ENCODE results near the gene EXOC2. TPM values are rescaled to one million over a fixed set of nuclear protein-coding genes. Genes with fewer than 3 reads are reported as not detected.
"Not testable (repeated sequence)": the region's sequence is repeated elsewhere in the genome, so short reads cannot be mapped to it uniquely, and the experiment has no call there.

EXOC2 gene
- total RNA-seq, 2 donors from 2014 or later: 28.1 to 35.0 TPM

DNA sequence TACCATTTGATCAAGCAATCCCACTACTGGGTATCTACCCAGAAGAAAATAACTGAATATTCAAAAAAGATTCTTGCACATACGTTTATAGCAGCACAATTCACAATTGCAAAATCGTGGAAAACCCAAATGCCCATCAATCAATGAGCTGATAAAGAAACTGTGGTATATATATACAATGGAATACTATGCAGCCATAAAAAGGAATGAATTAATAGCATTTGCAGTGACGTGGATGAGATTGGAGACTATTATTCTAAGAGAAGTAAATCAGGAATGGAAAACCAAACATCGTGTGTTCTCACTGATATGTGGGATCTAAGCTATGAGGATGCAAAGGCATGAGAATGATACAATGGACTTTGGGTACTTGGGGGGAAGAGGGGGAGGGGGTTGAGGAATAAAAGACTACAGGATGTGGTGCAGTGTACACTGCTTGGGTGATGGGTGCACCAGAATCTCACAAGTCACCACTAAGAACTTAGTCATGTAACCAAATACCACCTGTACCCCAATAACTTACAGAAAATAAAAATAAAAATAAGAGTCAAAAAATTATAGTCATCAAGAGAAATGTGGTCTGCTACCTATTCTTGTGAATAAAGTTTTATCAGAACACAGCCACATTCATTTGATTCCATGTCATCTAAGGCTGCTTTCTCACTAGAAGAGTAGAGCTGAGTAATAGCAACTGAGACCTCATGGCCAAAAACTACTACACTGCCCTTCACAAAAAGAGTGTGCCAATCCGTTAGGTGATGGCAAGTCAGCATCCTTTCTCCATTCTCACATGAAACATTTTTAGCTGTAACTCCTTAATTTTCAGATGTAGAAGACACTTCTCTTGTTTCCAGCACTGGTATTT is 27.3 kb downstream of the EXOC2 start:
- Mint-ChIP-seq H3K27me3 (ENCODE audit: insufficient read depth) (no peaks in the 10 kb centered on the region), H3K9me3 (peaks cover 21% of the 10 kb centered on the region), H3K4me1 (peaks cover 22% of the 10 kb centered on the region), H3K4me3 (no peak overlapping the region), H3K27ac (no peak overlapping the region), H3K36me3 (ENCODE audit: low read depth) (peaks cover 15% of the 10 kb centered on the region)
- no peaks in the 10 kb centered on the region for H3K27me3 ChIP-seq (ENCODE audit: control insufficient read depth, insufficient read depth, low read length, poor library complexity, severe bottlenecking)
- peaks cover 12% of the 10 kb centered on the region for H3K9me3 ChIP-seq (ENCODE audit: control insufficient read depth, low read length)
- 91 to 93% methylated on average over 3 to 5 of the region's 5 CpGs for WGBS, 2 experiments (ENCODE audit: insufficient coverage in 1 of 2, insufficient read length in 1 of 2)
- H3K27ac ChIP-seq (ENCODE audit: low read depth, low read length): no peak overlapping the region
- H3K4me1 ChIP-seq (ENCODE audit: control insufficient read depth, insufficient read depth, low read length): no peaks in the 10 kb centered on the region
- H3K4me3 ChIP-seq (ENCODE audit: low read length): no peak overlapping the region
- no peak overlapping the region for H3K9ac ChIP-seq (ENCODE audit: extremely low read depth, low read length, poor library complexity, severe bottlenecking)
- H3K36me3 ChIP-seq (ENCODE audit: control insufficient read depth, insufficient read depth, low read length): peaks cover 16% of the 10 kb centered on the region
- TF ChIP-seq, protein P1, sequence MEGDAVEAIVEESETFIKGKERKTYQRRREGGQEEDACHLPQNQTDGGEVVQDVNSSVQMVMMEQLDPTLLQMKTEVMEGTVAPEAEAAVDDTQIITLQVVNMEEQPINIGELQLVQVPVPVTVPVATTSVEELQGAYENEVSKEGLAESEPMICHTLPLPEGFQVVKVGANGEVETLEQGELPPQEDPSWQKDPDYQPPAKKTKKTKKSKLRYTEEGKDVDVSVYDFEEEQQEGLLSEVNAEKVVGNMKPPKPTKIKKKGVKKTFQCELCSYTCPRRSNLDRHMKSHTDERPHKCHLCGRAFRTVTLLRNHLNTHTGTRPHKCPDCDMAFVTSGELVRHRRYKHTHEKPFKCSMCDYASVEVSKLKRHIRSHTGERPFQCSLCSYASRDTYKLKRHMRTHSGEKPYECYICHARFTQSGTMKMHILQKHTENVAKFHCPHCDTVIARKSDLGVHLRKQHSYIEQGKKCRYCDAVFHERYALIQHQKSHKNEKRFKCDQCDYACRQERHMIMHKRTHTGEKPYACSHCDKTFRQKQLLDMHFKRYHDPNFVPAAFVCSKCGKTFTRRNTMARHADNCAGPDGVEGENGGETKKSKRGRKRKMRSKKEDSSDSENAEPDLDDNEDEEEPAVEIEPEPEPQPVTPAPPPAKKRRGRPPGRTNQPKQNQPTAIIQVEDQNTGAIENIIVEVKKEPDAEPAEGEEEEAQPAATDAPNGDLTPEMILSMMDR (conservative IDR thresholded peaks at IDR 0.05): no peak
- DNase-seq: no peak

DNA sequence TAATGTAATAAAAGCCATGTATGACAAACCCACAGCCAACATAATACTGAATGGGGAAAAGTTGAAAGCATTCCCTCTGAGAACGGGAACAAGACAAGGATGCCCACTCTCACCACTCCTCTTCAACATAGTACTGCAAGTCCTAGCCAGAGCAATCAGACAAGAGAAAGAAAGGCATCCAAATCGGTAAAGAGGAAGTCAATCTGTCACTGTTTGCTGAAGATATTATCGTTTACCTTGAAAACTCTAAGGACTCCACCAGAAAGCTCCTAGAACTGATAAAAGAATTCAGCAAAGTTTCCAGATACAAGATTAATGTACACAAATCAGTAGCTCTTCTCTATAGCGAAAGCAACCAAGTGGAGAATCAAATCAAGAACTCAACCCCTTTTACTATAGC is 29.2 kb downstream of the EXOC2 start:
- not testable (repeated sequence) for H3K9ac ChIP-seq (ENCODE audit: extremely low read depth, low read length, poor library complexity, severe bottlenecking); H3K4me3 ChIP-seq (ENCODE audit: low read length); H3K27me3 Mint-ChIP-seq (ENCODE audit: insufficient read depth); DNase-seq; H3K36me3 ChIP-seq (ENCODE audit: control insufficient read depth, insufficient read depth, low read length); H3K4me3 Mint-ChIP-seq; H3K27ac ChIP-seq (ENCODE audit: low read depth, low read length); H3K4me1 ChIP-seq (ENCODE audit: control insufficient read depth, insufficient read depth, low read length); H3K27me3 ChIP-seq (ENCODE audit: control insufficient read depth, insufficient read depth, low read length, poor library complexity, severe bottlenecking); H3K27ac Mint-ChIP-seq
- peaks cover 39% of the 10 kb centered on the region for H3K4me1 Mint-ChIP-seq
- H3K9me3 ChIP-seq (ENCODE audit: control insufficient read depth, low read length): peaks cover 12% of the 10 kb centered on the region
- 65 to 86% methylated on average over 2 to 4 of the region's 4 CpGs for WGBS, 2 experiments (ENCODE audit: insufficient coverage in 1 of 2, insufficient read length in 1 of 2)
- H3K36me3 Mint-ChIP-seq (ENCODE audit: low read depth): peaks cover 13% of the 10 kb centered on the region
- peaks cover 21% of the 10 kb centered on the region for H3K9me3 Mint-ChIP-seq

DNA sequence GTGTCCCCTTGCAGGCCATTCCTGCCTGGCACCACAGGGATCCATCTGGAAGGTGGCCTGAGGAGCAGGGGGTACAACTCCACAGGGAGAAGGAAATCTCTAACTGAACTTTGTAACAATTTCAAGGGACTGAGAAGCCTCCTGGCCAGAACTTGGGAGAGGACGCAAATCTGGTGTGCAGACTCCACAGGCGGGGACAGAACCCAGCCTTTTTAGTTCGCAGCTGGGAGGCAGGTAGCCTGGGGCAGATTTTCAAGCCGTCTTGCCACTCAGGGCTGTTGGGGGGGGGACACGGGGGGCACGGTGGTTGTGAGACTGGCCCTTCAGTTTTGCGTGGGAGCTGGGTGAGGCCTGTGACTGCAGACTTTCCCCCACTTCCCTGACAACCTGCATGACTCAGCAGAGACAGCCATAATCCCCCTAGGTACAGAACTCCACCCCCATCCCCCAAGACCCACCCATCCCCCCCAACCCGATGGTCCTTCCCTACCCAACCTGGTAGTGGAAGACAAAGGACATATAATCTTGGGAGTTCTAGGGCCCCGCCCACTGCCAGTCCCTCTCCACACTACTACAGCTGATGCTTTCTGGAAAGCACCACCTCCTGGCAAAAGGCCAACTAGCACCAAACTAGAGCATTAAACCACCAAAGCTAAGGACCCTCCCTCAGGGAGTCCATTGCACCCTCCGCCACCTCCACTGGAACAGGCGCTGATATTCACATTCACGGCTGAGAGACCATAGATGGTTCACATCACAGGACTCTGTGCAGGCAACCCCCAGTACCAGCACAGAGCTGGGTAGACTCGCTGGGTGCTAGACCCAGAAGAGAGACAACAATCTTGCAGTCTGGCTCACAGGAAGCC is 33.0 kb downstream of the EXOC2 start:
- no peak overlapping the region for H3K9ac ChIP-seq (ENCODE audit: extremely low read depth, low read length, poor library complexity, severe bottlenecking)
- H3K9me3 Mint-ChIP-seq: peaks cover 9% of the 10 kb centered on the region
- no peak overlapping the region for H3K4me3 ChIP-seq (ENCODE audit: low read length)

More for the DNA sequence above, 33.0 kb downstream of the EXOC2 start:
- peaks cover 39% of the 10 kb centered on the region for H3K4me1 Mint-ChIP-seq
- H3K27ac Mint-ChIP-seq: peak overlapping the region; percentile 97
- peak; percentile 88 for DNase-seq
- Histone ChIP-seq H3K4me1 (ENCODE audit: control insufficient read depth, insufficient read depth, low read length) (peaks cover 10% of the 10 kb centered on the region), H3K27ac (ENCODE audit: low read depth, low read length) (peak overlapping the region; percentile 21), H3K27me3 (ENCODE audit: control insufficient read depth, insufficient read depth, low read length, poor library complexity, severe bottlenecking) (no peaks in the 10 kb centered on the region), H3K36me3 (ENCODE audit: control insufficient read depth, insufficient read depth, low read length) (peaks cover 10% of the 10 kb centered on the region), H3K9me3 (ENCODE audit: control insufficient read depth, low read length) (peaks cover 4% of the 10 kb centered on the region)
- no peak overlapping the region for H3K4me3 Mint-ChIP-seq
- H3K36me3 Mint-ChIP-seq (ENCODE audit: low read depth): peaks cover 15% of the 10 kb centered on the region
- TF ChIP-seq, protein P1 (conservative IDR thresholded peaks at IDR 0.05): peak; percentile 43
- 73 to 89% methylated on average over 5 to 13 of the region's 13 CpGs for whole genome bisulfite sequencing, 2 experiments (ENCODE audit: insufficient coverage in 1 of 2, insufficient read length in 1 of 2)
- H3K27me3 Mint-ChIP-seq (ENCODE audit: insufficient read depth): no peaks in the 10 kb centered on the region

Data from endodermal cell (in vitro differentiated cells).